ENCODE measurements around the gene MYOM1.
"Not testable (repeated sequence)": the region's sequence is repeated elsewhere in the genome, so short reads cannot be mapped to it uniquely, and the experiment has no call there.

- not testable (repeated sequence) for TF ChIP-seq POLR2A (IDR thresholded peaks at IDR 0.05; ENCODE audit: low read depth, low read length); CTCF (IDR thresholded peaks at IDR 0.05; ENCODE audit: extremely low read depth in 1 of 2, insufficient read depth in 1 of 2, low read depth in 1 of 2, low read length in 2 of 2); POLR2AphosphoS5 (IDR thresholded peaks at IDR 0.05; ENCODE audit: insufficient read depth, low read depth, low read length); MAX (IDR thresholded peaks at IDR 0.05; ENCODE audit: insufficient read depth, insufficient read length); JUN (IDR thresholded peaks at IDR 0.05; ENCODE audit: borderline replicate concordance, insufficient read depth, insufficient read length, low read depth); EZH2 (IDR thresholded peaks at IDR 0.05; ENCODE audit: borderline replicate concordance, low read depth, low read length, severe bottlenecking); FOS (IDR thresholded peaks at IDR 0.05; ENCODE audit: borderline replicate concordance, insufficient read depth, low read length); MYC (IDR thresholded peaks at IDR 0.05; ENCODE audit: low read depth, low read length)
Observed at GRCh38 chr18:3028115-3028514, 191.7 kb downstream of the MYOM1 start.
